RPMI8226 (cell line): ENCODE measurements around the gene CHADL.
"Not testable (repeated sequence)": the region's sequence is repeated elsewhere in the genome, so short reads cannot be mapped to it uniquely, and the experiment has no call there.

ENCODE experiments used
- DNase-seq: peaks from one replicate; pipeline ENCODE4 v3.0.0-alpha.2; 2015

CHADL gene, protein sequence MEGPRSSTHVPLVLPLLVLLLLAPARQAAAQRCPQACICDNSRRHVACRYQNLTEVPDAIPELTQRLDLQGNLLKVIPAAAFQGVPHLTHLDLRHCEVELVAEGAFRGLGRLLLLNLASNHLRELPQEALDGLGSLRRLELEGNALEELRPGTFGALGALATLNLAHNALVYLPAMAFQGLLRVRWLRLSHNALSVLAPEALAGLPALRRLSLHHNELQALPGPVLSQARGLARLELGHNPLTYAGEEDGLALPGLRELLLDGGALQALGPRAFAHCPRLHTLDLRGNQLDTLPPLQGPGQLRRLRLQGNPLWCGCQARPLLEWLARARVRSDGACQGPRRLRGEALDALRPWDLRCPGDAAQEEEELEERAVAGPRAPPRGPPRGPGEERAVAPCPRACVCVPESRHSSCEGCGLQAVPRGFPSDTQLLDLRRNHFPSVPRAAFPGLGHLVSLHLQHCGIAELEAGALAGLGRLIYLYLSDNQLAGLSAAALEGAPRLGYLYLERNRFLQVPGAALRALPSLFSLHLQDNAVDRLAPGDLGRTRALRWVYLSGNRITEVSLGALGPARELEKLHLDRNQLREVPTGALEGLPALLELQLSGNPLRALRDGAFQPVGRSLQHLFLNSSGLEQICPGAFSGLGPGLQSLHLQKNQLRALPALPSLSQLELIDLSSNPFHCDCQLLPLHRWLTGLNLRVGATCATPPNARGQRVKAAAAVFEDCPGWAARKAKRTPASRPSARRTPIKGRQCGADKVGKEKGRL

DNA sequence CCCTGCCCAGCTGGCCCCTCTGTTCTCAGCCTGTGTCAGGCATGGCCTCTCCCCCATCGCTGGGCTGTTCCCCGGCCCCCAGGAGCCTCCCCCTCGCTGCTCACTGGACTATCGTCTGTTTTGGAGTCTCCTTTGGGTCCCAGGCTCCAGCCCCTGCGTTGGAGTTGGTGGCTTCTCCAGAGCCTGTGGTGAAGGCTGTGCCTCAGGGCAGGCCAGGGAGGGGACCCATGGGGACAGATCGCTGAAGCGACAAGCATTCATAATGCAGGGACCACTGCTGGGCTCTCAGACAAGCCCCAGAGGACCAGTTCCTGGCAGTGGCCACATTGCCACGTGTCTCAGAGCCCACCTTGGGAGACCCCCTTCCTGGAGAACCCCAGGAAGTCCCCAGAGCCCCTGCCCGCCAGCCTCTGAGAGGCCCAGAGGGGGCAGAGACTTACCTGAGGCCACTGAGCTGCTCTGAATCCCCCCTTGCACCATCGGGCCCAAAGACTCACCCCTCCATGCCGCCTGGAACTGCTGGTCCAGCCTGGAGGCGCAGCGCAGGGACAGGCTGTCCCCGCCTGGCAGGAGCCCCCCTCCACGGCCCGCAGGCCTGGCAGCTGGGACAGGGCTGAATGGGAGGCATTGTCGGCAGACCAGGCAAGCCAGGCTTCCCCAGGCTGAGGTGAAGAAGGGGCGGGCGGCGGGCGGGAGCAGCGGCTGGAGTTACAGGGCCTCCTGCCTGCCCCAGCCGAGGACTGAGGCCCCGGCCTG is at the start of gene CHADL:
TSS of gene CHADL (minus strand) at position 555 of the 756 bp plus-strand sequence. CDS start at position 505, 50 bp downstream.
- no peak for DNase-seq

DNA sequence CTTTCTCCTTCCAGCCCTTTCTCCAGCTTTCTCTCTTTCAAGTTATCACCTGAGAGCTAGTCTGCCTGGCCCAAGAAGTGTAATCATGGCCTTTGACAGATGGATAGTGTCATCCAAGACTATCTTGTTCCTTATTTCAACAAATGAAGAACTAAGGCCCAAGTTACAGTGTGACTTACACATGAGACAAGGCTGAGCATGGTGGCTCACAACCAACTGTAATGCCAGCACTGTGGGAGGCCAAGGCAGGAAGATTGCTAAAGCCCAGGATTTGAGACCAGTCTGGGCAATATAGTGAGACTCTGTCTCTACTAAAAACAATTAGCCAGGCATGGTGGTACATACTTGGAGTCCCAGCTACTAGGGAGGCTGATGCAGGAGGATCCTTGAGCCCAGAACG is 48.9 kb upstream of the CHADL start:
- no peak for DNase-seq

DNA sequence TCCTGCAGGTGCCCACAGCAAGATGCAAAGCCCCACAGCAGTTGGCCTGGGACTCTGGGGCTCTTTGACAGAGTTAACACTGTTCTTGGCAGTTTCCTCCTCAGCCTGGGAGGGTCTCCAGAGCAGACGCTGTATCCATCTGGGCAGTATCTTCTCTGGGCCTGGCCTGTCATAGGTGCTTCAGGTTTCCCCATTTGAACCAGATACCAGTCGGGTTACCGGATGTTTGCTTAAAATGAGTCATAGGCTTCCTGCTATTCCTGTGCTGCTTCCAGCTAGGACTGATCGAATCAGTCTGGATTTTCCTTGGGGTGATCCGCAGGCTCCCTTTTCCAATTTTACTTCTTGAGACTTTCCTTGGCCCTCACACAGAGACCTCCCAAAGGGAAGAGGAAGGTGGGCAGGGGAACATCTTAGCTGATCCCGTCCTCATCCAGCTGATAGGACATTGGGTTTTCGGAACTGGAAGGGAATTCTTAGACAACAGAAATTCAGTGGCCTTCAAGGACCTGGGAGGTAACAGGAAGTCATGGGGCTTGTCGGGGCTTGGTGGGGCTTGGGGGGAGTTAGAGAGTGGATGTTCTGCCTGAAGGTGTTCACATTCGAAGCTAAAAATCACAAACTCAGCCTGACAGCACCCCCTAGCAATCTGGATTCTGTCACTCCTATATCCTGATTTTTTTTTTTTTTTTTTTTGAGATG is 47.7 kb upstream of the CHADL start:
- no peak for DNase-seq

DNA sequence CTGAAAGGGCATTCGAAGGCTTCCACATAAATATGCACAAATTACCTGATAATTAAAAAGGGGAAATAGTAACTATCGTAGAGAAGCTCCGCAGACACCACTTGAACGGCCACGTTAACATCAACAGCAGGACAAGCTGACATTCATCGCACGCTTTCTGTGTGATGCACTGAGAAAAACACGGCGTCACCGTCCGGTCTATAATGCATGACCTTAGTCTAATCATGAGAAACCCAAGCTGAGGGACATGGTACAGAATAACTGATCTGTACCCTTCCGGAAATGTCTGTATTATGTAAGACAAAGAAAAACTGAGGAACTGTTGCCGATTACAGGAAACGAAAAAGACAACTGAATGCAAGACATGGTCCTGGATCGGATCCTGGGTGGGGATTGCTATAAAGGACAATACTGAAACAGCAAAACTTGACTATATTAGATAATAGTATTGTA is 45.9 kb upstream of the CHADL start:
- DNase-seq = peak; percentile 54

DNA sequence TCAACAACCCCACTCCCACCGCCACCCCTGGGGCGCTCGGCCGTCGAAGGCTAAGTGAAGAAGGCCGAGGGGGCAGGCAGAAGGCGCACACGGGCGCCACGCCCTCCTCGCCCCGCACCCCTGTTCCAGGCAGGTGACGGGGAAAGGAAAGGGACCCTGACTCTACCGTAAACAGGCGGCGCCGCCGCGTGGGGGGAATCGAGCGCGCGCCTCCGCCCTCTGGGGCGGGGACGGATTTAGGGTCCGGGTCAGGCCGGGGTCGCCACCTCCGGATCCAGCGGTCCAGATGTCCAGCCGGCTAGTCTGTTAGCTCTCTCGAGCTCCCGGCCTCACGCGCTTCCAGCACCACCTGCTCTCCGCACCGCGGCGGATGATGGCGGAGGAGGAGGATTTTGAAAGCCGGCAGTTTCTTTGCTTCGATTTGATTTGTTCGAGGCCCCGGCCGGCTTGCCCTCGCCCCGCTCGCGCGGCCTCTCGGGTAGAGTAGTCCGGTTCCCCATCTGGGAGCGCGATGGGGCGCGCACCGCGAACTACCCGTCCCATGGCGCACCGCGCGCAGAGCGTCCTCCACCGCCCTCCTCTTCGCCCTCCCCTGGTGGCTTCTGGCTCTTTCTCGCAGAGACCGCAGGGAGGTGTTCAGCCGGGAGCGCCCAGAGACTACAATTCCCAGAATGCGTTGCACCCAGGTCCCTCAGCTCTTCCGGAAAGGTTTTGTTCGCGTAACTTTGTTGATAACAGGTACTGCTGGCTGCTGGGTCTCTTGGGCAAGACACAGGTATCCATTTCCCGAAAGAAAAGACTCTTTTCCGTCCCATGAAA is 45.3 kb upstream of the CHADL start, which contains the start of gene RANGAP1:
TSS of gene RANGAP1 (minus strand) at position 368 of the 819 bp plus-strand sequence. CDS start 5,143 bp downstream, outside the sequence.
- DNase-seq = peak; percentile 99

DNA sequence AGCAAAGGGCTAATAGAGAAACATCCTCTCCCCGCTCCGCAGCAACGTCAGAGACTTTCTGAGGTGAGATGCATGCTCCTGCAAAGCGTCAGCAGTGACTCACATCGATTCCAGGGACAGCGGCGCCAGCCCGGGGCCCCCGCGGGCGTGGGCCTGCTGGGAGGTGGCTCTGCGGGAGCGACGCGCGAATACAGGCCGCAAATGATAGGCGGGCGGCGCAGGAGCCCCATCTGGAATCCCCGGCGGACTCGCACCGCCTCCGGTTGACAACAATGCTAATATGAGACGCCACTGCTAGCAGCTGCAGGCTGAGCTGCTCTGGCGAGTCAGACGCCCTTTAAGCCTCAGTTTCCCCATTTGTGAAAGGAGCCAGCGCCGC is 44.7 kb upstream of the CHADL start:
- DNase-seq = peak; percentile 65

DNA sequence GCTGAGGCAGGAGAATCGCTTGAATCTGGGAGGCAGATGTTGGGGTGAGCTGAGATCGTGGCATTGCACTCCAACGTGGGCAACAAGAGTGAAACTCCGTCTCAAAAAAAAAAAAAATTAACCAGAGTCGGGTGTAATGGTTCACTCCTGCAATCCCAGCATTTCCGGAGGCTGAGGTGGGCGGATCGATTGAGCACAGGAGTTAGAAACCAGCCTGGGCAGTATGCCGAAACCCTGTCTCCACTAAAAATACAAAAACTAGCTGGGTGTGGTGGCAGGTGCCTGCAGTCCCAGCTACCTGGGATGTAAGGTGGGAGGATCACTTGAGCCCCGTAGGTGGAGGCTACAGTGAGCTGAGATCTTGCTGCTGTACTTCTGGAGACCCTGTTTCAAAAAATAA is 43.7 kb upstream of the CHADL start:
- no peak for DNase-seq

DNA sequence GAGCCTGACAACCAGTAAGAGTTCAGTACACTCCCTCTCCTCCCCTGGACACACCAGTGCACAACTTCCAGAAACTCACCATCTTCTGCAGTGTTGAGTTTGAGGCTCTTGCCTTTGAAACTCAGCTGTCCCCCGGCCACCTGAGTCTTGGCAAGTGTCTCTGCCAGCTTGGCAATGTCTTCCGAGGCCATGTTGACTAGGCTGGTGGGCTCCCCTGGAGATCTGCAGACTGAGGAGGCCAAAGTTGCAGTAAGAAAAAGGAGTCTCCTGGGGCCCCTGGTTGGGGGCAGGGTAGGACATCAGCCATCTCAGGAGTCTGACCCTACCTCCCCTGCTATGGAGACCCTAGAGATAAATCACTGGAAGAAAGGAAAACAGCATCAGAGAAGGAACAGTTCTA is 40.1 kb upstream of the CHADL start:
- DNase-seq = no peak

DNA sequence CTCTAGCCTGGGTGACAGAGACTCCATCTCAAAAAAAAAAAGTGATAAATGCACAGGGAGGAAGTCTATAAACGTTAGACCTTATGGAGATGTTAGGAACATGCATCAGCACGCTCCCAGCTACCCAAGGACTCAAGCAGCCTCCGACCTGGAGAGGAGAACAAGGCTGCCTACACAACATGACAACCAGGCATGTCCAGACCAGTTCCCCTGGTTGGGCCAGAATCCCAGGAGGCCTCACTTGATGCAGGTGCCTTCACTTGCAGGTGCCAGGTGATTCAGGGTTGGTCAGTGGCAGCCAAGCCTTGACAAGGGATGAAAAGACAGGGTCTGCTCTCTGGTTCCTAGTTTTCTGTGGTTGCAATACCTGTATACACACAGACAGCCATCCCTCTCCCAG is 39.3 kb upstream of the CHADL start:
- DNase-seq = no peak

DNA sequence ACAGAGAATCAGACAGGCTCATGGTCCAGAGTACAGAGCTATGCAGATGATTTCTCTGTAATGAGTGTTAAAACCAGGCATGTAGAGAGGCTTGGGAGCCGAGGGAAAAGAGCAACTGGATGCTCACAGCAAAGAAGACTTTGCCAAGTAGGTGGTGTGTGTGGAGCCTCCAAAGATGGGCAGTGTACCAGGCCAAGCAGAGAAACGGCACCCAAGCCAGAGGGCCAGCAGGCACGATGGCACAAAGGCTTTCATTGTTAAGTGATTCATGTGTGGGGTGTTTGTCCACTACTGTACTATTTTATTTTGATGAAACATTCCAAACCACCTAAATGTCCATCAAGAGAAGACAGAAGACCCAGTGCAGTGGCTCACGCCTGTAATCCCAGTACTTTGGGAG is 34.1 kb upstream of the CHADL start:
- no peak for DNase-seq

DNA sequence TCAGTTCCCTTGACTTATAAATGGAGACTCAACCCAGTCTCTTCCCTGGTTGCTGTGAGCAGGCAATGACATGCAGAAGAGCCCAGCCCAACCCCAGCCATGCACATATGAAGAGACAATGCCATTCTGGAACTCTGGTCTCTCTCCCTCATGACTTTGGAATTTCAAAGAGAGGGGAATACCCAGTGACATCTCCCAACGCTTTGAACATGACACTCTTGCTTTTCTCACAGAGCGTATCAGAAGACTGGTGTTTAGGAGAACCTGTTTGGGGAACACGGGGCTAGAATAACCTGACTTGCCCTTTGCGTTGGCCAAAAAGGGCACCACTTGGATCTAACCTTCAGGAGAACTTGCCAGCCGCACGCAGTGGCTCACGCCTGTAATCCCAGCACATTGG is 32.4 kb upstream of the CHADL start:
- no peak for DNase-seq

DNA sequence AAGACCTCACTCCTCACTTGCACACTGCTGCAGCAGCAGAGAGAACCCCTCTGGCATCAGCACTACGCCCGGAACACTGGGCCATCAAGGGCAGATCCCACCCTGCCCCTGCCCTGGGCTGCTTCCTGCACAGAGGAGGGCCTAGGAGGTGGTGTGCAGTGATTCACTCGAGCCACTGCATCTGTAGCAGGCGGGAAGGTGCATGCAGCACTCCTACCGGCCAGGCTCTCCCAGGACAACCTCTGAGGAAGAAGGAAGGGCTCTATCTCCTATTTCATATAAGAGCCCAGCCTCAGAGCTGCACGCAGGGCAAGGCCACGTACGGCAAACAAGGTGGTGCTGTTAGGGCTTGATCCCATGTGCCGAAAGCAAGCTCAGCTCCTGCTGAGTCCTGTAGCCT is 31.1 kb upstream of the CHADL start:
- no peak for DNase-seq

DNA sequence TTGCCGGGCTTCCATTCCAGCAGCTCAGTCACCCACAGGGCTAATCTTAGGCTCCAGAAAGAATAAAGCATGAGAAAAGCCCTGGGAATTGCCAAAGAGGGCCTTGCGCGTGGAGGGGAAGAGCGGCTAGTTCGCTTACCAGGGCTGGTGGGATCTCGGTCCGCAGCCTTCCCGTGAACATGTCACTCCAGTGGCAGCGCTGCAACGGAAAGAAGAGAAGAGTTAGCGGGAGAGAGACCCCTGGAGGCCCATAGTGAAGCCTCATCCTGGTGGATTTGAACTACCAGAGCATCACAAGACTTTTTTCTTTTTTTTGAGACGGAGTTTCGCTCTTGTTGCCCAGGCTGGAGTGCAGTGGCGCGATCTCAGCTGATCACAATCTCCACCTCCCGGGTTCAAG is 27.2 kb upstream of the CHADL start:
- DNase-seq = no peak

DNA sequence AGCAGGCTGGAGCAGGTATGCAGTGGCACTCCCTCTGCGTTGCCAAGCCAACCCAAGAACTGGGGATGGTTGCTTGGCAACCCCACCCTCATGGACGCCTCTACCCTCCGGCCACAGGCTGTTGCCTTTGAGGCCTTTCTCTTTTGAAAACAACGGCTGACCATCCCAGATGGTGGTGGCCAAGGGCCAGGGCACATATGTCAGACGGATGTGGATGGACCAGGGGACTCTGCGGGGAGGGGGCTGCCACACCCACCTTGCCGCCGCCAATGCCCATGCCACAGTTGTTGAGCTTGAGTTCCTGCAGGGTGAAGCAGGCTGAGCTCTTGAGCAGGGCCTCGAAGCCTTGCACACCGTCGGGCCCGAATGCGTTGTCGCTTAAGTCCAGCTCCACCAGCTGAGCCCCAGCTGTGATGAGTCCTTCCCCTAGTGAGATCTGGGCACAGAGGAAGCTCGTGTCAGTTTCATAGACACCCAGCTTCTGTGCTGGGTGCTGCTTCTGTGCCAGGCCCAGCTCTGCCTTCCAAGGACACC is 23.7 kb upstream of the CHADL start:
- no peak for DNase-seq

DNA sequence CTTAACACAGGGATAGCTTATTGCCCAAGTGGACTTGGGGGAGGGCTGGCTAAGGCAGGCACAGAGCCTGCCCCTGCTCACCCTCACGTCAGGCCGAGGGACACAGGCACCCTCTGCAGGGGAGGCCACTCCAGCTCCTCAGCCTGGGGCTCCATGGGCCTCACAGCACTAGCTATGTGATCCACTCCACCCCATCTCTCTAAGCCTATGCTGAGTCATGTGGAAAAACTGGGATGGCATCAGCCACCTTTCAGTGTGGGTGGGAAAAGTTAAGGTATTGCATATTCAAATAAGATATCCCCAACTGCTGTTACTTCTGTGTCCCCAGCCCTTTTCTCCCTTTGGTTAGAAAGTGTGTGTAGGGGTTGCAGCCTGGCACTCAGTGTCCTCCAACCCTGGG is 23.0 kb upstream of the CHADL start:
- no peak for DNase-seq

DNA sequence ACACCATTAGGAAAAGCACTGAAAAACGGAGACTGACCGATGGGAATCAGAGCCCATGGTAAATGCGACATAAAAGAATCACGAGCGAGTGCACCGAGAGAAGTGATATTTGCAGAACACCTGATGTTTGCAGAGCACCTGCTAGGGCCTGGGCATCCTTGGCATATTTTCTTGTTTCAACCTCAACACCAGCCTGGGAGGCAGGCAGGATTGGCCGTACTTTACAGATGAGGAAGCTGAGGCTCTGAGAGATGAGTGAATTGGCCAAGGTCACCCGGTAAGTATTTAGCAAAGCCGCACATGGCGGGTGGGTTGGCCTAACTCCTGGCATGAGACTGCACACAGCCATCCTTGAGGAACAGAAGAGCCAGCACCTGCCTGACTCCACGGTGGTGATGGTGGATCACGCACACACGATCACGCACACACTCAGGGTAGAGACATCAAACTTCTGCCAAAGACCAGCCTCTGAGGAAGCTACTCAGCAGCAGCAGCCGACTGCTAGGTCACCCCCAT is 21.6 kb upstream of the CHADL start:
- no peak for DNase-seq

DNA sequence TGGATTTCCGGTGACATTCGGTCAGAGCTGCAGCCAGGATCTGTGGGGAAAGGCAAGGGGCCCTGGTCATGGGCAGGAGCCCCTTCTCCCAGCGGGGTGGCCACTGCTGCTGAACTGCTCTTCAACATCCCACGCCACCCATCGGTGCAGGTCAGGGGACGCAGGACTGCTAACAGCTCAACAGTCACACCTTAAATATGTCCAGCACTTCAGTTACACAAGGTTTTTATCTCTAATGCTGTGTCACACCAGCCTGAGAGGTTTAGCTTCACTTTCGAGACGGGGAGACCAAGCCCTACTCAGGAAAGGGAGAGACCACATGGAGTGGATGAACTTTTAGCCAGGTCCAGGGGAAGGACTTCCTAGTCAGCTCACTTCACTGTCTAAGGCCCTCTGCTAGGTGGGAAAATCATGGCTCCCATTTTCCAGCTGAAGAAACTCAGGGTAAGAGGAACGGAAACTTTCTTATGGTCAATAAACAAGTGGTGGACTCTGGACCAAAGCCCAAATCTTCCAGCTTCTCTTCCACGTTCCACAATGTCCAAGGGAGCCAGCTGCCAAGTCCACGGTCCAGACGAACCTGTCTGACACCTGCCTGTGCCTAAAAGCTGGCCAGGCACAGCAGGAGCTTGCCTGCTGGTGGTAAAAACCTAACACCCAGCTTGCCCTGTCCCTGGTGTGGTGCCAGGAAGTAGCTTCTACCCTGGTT is 21.0 kb upstream of the CHADL start:
- no peak for DNase-seq

DNA sequence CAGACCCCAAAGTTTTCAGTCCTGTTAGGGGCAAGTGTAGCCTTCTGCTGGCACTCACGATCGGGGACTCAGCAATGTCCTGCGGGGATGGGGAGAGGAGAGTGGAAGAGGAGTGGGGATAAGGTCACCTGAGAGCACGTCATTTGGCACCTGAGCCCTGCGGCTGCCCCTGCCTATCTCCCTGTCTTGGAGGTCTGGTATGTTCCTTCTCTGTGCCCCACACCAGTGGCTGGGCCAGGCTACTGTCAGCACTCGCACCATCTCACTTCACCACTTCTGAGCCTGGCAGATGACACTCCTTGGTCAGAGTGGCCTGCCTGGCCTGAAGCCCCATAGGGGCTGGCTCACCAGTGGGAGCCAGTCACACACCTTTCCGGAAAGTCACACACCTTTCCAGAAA is 20.1 kb upstream of the CHADL start:
- no peak for DNase-seq

DNA sequence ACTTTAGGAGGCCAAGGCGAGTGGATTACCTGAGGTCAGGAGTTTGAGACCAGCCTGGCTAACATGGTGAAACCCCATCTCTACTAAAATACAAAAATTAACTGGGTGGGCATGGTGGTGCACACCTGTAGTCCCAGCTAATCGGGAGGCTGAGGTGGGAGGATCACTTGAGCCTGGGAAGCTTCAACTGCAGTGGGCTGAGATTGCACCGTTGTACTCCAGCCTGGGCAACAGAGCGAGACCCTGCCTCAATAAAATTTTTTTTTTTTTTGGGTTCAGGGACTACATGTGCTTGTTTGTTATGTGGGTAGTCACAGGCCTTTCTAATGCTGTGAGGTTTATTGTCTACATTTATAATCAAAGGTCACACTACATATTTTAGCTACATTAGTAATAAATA is 19.0 kb upstream of the CHADL start:
- DNase-seq = not testable (repeated sequence)

DNA sequence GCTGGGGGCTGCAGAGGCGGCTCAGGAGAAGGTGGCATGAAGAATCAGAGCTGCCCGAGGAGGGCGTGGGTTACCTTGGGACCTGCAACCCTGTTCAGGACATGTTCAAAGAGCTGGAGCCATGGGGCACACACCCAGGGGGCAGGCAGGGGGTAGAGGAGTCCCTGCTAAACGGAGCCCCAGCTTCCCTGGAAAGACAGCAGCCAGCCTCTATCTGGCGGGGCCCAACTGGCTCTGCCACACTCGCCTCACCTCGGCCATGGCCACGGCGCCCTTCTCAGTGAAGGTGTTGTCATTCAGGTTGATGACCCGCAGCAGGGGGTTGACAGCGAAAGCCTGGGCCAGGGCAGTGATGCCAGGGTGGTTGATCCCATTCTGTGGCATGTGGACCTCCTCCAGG is 17.0 kb upstream of the CHADL start:
- no peak for DNase-seq
